ENCODE data around the gene KCNQ5.

The KCNQ5 gene

DNA sequence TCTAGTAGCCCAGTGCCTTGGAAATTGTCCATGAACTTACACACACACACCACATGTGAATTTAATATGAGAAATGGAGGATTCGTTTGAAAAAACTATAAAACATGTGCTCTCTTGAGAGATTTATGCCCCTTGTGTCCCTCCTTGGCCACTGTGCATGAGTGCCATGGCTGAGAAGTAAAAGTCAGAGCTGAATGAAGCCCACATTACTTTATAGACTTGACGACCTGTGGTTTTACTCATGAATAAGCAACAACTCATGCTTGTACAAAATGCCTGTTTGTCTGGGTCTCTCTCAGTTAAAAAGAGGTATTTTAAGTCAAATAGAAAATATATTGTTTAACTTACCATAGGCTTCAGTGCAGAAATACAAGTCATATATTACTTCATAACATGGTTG is 102.7 kb downstream of the KCNQ5 start (continued):
- TF ChIP-seq, protein P1, sequence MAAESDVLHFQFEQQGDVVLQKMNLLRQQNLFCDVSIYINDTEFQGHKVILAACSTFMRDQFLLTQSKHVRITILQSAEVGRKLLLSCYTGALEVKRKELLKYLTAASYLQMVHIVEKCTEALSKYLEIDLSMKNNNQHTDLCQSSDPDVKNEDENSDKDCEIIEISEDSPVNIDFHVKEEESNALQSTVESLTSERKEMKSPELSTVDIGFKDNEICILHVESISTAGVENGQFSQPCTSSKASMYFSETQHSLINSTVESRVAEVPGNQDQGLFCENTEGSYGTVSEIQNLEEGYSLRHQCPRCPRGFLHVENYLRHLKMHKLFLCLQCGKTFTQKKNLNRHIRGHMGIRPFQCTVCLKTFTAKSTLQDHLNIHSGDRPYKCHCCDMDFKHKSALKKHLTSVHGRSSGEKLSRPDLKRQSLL (tag by site-specific recombination; IDR thresholded peaks at IDR 0.05): no peak
- TF ChIP-seq EGR2 (tag by site-specific recombination; IDR thresholded peaks at IDR 0.05; ENCODE audit: low read depth) (no peak), SP2 (tag by site-specific recombination; IDR thresholded peaks at IDR 0.05) (no peak), ZNF416 (tag by site-specific recombination; IDR thresholded peaks at IDR 0.05) (no peak), SP3 (tag by site-specific recombination; IDR thresholded peaks at IDR 0.05) (no peak)

DNA sequence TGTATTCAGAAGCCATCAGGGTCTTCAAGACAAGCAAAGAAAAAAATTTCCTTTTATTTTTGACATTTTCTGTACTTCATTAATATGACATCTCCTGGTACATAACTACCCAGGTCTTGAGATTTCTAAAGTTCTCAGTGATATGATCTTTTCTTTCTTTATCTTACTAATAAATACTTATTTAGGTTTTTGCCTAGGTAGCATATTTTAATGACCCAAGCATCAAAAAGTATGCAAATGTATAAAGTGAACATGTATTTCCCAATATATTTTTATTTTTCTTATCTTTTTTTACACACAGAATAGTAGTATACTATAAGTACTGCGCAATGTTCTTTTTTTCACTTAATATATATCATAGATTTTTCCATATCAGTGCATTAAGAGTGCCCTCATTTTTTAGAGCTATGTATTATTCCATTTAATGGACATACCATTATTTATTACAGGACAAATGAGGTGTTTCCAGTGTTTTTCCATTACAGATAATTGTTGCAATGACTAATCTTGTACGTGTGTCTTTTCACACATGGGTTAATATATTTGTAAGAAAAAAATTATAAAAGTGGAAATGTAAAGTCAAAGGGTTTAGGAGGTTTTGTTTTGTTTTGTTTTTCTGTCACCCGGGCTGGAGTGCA is 107.0 kb downstream of the KCNQ5 start:
- no peak overlapping the region for H3K27ac ChIP-seq (ENCODE audit: extremely low read depth, low read depth, low read length)
- H3K4me3 ChIP-seq (ENCODE audit: low read depth, low read length): no peak overlapping the region
- no peaks in the 10 kb centered on the region for H3K4me1 ChIP-seq (ENCODE audit: control insufficient read depth, insufficient read depth, low read length)
- H3K9me3 ChIP-seq (ENCODE audit: control insufficient read depth, insufficient read depth, low read depth, low read length): no peaks in the 10 kb centered on the region
- ChIA-PET POLR2A (no interaction called here), CTCF (no interaction called here)
- no peaks in the 10 kb centered on the region for H3K36me3 ChIP-seq (ENCODE audit: control insufficient read depth in 2 of 2, insufficient read depth in 1 of 2, low read length in 2 of 2)
- TF ChIP-seq ZNF623 (tag by site-specific recombination; IDR thresholded peaks at IDR 0.05): no peak
- TF ChIP-seq ZNF121 (tag by site-specific recombination; IDR thresholded peaks at IDR 0.05): no peak
- no peak for TF ChIP-seq KLF9 (tag by site-specific recombination; IDR thresholded peaks at IDR 0.05; ENCODE audit: low read depth)
- TF ChIP-seq KLF1 (tag by site-specific recombination; IDR thresholded peaks at IDR 0.05): no peak
- TF ChIP-seq ZNF529 (tag by site-specific recombination; IDR thresholded peaks at IDR 0.05; ENCODE audit: insufficient replicate concordance): no peak
- no peak for TF ChIP-seq ZNF514 (tag by site-specific recombination; IDR thresholded peaks at IDR 0.05)
- TF ChIP-seq ZNF214 (tag by site-specific recombination; IDR thresholded peaks at IDR 0.05; ENCODE audit: borderline replicate concordance): no peak

DNA sequence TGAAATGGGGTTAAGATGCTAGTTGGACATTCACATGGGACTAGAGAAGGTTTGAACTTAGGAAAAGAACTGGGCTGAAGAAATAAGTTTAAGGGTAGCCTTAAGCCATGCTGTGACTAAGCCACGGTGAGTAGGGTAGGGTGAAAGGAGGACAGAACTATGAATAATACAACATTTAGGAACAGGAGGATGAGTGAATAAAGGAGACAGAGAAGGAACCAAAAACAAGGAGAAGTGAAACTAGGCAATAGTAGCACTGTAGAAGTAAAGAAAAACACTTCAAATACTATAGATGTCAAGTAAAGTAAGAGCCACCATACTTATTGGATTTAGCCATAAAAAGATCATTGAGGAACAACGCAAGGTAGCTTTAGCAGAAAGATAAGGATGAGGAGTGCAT is 111.2 kb downstream of the KCNQ5 start:
- H3K4me1 ChIP-seq (ENCODE audit: control insufficient read depth, insufficient read depth, low read length): no peaks in the 10 kb centered on the region
- no peaks in the 10 kb centered on the region for H3K9me3 ChIP-seq (ENCODE audit: control insufficient read depth, insufficient read depth, low read depth, low read length)
- POLR2A ChIA-PET: no interaction called here
- CTCF ChIA-PET: no interaction called here
- no peak overlapping the region for H3K27ac ChIP-seq (ENCODE audit: extremely low read depth, low read depth, low read length)
- no peaks in the 10 kb centered on the region for H3K36me3 ChIP-seq (ENCODE audit: control insufficient read depth in 2 of 2, insufficient read depth in 1 of 2, low read length in 2 of 2)
- no peak overlapping the region for H3K4me3 ChIP-seq (ENCODE audit: low read depth, low read length)
- TF ChIP-seq ZNF404 (tag by site-specific recombination; IDR thresholded peaks at IDR 0.05) (no peak), WT1 (tag by site-specific recombination; IDR thresholded peaks at IDR 0.05) (no peak), BCL11A (tag by site-specific recombination; IDR thresholded peaks at IDR 0.05; ENCODE audit: low read depth) (no peak)
- TF ChIP-seq, protein P2, sequence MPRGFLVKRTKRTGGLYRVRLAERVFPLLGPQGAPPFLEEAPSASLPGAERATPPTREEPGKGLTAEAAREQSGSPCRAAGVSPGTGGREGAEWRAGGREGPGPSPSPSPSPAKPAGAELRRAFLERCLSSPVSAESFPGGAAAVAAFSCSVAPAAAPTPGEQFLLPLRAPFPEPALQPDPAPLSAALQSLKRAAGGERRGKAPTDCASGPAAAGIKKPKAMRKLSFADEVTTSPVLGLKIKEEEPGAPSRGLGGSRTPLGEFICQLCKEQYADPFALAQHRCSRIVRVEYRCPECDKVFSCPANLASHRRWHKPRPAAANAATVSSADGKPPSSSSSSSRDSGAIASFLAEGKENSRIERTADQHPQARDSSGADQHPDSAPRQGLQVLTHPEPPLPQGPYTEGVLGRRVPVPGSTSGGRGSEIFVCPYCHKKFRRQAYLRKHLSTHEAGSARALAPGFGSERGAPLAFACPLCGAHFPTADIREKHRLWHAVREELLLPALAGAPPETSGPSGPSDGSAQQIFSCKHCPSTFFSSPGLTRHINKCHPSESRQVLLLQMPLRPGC (tag by site-specific recombination; IDR thresholded peaks at IDR 0.05): no peak
- TF ChIP-seq, protein P3, sequence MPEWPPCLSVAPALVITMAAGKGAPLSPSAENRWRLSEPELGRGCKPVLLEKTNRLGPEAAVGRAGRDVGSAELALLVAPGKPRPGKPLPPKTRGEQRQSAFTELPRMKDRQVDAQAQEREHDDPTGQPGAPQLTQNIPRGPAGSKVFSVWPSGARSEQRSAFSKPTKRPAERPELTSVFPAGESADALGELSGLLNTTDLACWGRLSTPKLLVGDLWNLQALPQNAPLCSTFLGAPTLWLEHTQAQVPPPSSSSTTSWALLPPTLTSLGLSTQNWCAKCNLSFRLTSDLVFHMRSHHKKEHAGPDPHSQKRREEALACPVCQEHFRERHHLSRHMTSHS (tag by site-specific recombination; IDR thresholded peaks at IDR 0.05): no peak
- TF ChIP-seq, protein P4, sequence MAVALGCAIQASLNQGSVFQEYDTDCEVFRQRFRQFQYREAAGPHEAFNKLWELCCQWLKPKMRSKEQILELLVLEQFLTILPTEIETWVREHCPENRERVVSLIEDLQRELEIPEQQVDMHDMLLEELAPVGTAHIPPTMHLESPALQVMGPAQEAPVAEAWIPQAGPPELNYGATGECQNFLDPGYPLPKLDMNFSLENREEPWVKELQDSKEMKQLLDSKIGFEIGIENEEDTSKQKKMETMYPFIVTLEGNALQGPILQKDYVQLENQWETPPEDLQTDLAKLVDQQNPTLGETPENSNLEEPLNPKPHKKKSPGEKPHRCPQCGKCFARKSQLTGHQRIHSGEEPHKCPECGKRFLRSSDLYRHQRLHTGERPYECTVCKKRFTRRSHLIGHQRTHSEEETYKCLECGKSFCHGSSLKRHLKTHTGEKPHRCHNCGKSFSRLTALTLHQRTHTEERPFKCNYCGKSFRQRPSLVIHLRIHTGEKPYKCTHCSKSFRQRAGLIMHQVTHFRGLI (tag by site-specific recombination; IDR thresholded peaks at IDR 0.05): no peak

Data from HEK293 (cell line).